Kidney glomerular epithelial cell (primary cell): ENCODE data around the gene OR52E8.

Experiments
- DNase-seq: peaks from one replicate; lab custom pipeline; 2025; lab: John Stamatoyannopoulos, UW

Gene OR52E8

DNA sequence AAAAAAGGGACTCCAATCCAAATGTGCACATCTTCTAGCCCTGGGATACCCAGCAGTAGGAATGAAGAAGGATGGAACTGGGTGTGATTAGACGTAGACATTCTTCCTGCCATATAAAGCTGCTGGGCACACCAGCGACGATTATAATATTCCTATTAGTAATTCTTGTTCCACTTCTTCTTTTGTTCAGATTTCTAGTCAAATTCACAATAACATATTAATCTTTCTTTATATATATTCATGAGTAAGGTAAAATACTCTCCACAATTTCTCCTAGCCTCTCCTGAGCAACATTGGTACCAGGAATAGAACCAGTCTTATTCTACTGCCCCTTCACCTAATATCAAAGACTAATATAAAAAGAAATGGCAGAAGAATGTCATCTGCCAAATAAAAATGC, at the start of gene OR52E8:
Gene OR52E8, minus strand, starts transcription at position 101 of the 400 bp plus-strand sequence. Its CDS starts 0 bp downstream, at position 101.
- DNase-seq: no peak

DNA sequence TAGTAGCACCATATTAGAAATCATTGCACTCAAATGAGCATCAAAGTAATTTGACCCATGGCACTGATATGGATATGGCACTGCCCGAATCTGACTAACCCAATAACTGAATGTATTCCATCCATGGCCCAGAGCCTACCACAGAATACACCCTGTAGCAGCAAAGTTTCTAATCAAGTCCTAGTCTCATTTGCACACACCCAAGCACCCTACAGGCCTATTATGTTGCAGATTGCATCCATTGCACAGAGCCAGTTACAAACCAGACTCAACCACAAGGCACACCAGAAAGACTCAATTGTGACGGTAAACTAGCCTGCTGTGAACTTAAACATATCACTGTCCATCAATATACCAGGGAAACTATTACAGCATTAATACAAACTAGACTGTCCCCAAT, 42.0 kb upstream of the OR52E8 start:
- DNase-seq: no peak

GRCh38 chr11:5892908-5893307, 35.4 kb upstream of the OR52E8 start, which contains the start of gene OR52E5:
Gene OR52E5, plus strand, starts transcription at chr11:5893208. Its CDS starts 7,569 bp downstream, at chr11:5900777.
- no peak for DNase-seq

- peak; percentile 23 for DNase-seq
These were observed 33.8 kb upstream of the OR52E8 start for GRCh38 chr11:5891216-5891800.

DNA sequence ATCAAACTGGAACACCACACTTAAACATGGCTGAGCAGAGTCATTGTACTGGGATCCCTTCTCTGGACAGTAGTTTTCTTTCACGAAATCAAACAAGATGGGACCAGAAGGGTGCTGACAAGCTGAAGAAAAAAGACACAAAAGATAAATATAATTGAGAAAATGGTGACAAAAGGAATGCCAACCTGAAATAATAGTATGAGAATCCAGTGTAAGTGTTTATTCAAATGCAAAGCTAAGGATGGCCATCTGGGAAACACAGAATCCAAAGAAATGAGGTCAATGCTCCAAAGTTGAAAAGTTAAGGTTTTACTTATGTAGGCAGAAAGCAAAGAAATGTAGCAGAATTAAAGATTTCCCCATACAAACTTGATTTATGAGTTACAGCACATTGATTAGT, 30.2 kb upstream of the OR52E8 start:
- DNase-seq: no peak

DNA sequence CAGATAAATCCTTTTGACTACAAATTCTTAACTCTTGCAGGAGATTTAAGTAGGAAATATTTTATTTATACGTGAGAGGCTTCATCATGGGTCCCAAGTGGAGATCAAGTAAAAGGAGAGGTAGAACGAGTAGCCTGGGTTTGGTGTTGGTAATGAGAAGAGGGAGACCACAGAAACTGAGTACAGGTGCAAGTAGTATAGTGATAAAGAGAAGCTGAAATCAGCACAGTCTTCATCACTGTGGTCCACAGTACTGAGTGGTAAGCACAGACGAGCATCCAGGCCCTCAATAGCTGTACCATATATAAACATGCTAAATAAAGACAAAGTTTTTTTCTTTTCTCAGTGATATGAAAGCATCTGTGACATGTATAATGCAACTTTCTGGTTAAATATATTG, 29.7 kb upstream of the OR52E8 start:
- DNase-seq: no peak

- DNase-seq: no peak
These were observed 24.3 kb upstream of the OR52E8 start for GRCh38 chr11:5881756-5882155.

DNA sequence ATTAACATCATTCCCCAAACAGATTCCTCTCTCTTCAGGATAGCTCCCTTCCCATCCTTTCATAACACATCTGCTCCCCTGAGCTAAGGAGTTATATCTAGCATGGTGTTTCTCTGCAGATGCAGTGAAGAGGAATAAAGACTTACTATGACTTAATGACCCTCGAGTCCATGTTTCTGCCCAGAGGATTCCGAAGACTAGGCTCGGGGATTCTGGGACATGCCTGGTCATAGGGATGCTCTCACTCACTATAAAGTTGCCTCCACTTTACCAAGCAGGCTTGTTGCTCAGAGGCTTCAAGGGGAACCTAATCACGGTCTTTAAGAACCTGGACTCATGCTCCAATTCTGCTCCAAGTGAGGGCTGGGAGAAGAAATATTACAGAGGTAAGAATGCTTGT, 22.8 kb upstream of the OR52E8 start, which contains the start of gene OR52E4:
Gene OR52E4, plus strand, starts transcription at position 301 of the 400 bp plus-strand sequence. CDS start 3,664 bp downstream, outside the sequence.
- DNase-seq: no peak

DNA sequence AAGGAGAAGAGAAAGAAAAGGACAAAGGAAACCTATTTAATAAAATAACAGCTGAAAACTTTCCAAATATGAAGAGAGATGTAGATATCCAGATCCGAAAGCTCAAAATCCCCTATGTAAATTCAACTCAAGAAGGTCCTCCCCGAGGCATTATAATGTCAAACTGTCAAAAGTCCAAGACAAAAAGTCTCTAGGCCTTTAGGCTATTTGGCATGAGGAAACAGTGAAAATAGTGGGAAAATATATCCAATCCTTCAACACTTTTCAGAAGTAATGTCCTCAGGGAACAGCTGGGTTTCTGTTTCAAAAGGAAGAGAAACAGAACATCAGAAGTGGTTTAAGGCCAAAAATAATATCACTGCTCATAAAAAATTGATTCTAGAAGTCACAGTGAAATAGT, 21.1 kb upstream of the OR52E8 start:
- DNase-seq: no peak

DNA sequence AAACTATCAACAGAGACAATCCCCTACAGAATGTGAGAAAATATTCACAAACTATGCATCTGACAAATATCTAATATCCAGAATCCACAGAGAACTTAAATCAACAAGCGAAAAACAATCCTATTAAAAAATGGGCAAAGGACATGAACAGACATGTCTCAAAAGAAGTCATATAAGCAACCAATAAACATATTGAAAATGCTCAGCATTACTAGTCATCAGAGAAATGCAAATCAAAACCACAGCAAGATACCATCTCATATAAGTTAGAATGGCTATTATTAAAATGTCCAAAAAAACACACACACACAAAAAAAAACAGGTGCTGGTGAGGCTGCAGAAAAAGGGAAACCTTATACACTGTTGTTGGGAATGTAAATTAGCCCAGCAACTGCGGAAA, 8.3 kb upstream of the OR52E8 start:
- no peak for DNase-seq

DNA sequence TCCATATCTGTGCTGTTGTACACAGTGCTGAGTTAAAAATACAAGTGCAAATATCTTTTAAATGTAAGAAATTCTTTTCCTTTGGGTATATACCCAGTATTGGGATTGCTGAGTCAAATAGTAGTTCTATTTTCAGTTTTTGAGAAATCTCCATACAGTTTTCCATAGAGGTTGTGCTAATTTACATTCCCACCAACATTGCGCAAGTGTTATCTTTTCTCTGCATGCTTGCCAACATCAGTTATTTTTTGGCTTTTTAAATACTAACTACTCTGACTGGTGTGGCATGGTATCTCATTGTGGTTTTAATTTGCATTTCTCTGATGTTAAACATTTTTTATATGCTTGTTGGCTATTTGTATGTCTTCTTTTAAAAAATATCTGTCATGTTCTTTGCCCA, 6.5 kb downstream of the OR52E8 start:
- no peak for DNase-seq

- DNase-seq: no peak
These were observed 9.8 kb downstream of the OR52E8 start for GRCh38 chr11:5847711-5848110.

- DNase-seq: no peak
These were observed 10.8 kb downstream of the OR52E8 start for GRCh38 chr11:5846701-5847100.

GRCh38 chr11:5841797-5842196, 15.7 kb downstream of the OR52E8 start, which contains the start of gene OR52E6:
Gene OR52E6, minus strand, starts transcription at chr11:5841897. Its CDS starts 0 bp downstream, at chr11:5841897.
- DNase-seq: no peak

DNA sequence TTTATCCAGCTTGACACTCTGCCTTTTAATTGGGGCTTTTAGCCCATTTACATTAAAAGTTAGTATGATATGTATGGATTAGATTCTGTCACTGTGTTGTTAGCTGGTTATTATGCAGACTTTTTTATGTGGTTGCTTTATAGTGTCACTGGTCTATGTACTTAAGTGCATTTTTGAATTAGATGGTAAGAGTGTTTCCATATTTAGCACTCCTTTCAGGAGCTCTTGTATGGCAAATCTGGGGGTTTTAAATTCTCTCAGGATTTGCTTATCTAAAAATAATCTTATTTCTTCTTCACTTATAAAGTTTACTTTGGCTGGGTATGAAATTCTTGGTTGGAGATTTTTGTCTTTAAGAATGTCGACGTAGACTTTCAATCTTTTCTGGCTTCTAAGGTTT, 19.8 kb downstream of the OR52E8 start:
- no peak for DNase-seq

DNA sequence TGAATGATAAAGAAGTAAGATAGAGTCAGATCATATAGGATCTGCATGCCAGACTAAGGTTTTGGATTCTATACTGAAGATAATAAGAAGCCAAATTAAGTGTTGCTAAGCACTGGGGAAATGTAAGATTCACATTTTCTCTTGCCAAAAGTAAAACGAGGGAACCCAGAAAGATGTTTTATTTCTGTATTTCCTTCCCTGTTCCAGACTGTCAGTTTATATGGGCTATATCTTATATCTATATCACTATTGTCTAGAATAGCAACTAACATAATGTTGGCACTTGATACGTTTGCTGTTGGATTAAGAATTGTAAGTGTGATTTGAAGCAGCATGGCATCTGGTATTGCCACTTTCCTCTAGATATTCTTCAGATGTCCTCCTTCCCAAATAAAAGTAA, 24.0 kb downstream of the OR52E8 start:
- DNase-seq: no peak

DNA sequence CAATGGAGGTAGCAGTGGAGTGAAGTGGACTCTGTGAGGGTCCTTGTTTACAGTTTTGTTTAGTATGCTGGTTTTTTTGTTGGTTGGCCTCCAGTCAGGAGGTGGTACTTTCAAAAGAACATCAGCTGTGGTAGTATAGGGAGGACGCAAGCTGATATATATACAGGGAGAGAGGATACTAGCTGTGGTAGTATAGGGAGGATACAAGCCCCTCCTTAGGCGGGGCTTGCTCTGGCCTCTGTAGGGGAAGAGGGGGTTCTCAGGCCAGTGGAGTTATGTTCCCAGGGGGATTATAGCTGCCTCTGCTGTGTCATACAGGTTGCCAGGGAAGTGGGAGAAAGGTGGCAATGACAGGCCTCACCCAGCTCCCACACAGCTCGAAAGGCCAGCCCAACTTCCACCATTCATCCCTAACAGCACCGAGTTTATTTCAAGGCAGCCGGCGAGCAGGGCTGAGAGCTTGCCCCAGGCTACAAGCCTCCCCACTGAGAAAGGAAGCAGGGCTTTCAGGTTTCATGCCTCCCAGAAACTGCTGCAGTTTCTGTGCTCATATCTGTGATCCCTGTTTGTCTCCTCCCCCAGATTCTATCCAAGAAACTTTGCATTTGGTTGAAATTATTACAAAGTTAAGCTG, 26.2 kb downstream of the OR52E8 start:
- DNase-seq: no peak

DNA sequence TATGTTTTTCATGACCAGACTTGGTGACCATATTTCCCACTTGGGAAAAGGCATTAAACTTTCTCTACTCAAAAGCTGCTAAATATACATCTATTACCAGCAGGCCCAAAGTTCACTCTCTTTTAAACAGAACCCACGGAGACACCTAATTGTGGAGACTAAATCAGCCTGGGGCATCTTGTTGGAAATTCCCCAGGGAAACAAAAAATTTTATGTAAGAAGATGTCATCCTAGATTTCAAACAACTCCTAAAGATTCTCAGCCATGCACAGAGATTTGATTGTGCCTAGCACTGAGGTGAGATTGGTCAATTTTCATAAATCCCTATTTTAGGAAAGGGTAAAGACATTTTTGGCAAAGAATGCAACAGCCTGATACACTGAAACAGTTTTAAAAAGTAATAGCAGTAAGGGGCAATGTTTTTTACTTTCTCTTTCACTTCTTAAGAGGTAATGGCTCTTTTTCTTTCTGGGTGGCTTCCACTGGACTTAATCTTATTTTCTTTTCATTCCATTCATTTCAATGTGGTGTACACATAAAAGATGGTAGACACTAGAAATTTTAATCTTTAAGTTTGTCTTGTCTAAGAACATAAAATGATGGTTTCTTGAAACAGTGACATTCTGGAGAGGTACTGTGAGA, 39.1 kb downstream of the OR52E8 start:
- DNase-seq: no peak

DNA sequence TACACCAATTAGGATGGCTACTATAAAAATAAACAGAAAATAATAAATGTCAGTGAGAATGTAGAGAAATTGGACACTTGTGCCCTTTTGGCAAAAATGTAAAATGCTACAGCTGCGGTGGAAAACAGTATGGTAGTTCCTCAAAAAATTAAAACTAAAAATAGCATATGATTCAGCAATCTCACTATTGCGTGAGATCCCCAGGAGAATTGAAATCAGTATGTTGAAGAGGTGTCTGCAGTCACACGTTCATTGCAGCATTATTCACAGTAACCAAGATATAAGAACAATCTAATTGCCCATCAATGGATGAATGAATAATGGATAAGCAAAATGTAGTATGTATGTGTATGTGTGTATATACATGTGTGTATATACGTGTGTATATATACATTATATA, 42.0 kb downstream of the OR52E8 start:
- no peak for DNase-seq

DNA sequence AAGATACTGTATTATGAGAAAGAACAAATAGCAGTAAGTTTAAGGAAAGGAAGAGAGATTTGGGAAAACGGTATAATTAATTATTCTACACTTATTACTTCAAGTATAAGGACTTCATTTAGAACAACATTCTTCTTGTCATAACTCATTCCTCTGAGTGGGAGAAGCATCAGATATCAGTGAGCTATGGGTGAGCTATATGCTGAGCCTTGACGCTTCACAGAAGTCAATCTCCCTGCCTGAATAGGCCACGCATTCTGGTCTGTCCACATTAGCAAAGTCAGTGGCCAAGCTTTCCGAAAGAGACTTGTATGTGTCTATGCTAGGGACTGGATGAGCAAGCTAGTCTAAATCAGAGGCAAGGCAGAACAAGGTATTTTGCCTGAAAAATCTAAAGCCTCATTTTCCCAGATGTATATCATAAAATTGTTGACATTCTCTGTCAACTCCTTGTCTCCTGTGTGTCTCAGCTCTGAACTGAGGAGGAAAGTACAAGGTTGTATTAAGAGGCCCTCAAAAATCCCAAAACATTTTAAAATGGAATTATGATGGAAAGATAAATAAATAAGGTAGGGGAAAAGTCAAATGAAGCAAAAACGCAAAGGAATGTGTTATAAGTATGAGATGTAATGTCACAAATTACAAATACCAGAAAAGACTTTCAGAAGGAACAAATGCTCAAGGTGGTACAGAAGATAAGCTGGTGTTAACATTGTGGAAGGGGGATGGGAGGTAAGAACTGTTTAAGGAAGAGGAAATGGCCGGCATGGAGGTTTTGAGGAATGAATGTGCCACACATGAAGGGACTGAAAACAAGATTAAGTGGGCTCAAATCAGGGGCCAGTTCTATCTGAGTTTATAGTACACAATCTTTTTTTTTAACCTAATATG, 47.3 kb downstream of the OR52E8 start:
- no peak for DNase-seq

- DNase-seq: no peak
These were observed 48.4 kb downstream of the OR52E8 start for GRCh38 chr11:5809122-5809519.

DNA sequence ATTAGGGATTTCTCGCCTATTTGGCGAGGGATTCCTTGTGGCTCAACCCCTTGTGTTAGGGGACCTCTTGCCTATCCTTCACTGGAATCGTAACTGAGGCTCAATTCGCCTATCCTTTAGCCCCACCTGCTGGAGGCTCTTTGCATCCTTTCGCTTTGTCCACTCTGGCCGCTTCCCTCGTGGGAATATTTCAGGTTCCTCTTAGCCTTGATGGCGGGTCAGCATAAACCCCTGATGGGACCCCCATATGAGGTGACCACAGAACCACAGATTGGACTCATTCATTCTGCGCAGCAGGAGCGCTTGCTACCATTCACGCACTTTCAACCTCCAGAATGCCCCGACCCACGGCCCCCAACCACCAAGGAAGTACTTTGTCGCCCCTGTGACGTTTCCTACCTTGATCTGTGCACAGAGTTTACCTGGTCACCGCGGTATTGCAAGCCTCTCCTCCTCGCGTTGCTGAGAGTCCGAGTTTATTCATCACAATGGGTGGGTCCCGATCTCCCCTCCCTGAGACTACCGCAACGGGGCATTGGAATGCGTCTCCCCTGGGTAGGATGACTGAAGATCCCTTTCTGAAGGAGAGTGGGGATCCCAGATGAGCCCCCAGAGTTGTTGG, 48.9 kb downstream of the OR52E8 start, which contains the start of gene OR52N2:
Gene OR52N2, plus strand, starts transcription at position 425 of the 622 bp plus-strand sequence. CDS start 11,412 bp downstream, outside the sequence.
- DNase-seq: peak; percentile 40
